NCI-H82 treated with DMSO at 0.1 percent for 48 hours (cell line): Measurements from ENCODE around the gene RIMBP2.
"Not testable (repeated sequence)": the region's sequence is repeated elsewhere in the genome, so short reads cannot be mapped to it uniquely, and the experiment has no call there.

Experiments
- DNase-seq: peaks from one replicate; lab custom pipeline; 2025; ENCODE audit not compliant: unreplicated experiment; lab: John Stamatoyannopoulos, UW

RIMBP2 gene

DNA sequence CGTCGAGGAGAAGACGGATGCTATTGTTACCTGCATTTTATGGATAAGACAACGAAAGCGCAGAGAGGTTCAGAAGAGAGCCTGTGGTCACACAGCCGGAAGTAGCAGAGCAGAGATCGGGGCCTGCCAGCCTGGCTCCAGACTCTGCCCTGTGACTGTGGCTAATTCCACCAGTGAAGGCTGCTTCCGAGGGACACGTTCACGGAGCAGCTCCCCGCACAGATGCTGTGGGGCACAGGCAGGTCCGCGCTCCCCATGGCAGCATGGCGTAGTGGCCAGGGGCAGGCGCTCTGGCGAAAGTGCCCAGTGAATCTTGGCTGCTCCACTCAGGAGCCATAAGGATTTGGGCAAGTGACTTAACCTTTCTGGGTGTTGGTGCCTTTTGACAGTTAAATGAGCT is 9.8 kb downstream of the RIMBP2 start:
- no peak for DNase-seq

GRCh38 chr12:130705178-130705822 is 10.8 kb downstream of the RIMBP2 start:
- DNase-seq: no peak

DNA sequence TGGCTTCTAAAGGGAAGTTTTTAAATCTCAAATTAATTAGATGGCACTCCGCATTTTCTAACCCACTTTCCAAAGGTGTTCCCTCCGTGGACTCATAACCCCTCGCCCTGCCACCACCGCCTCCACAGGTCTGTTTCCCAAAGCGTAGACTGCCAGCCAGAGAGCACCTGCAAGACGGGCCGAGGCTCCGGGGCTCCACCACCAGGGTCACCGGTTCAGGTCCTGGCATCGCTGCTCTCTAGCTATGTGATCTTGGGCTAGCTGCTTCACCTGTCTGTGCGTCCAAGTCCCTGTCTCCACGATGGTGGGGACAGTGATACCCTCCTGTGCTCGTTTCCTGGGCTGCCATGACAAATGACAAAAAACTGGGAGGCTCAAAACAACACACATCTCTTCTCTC is 11.5 kb downstream of the RIMBP2 start:
- DNase-seq: no peak

DNA sequence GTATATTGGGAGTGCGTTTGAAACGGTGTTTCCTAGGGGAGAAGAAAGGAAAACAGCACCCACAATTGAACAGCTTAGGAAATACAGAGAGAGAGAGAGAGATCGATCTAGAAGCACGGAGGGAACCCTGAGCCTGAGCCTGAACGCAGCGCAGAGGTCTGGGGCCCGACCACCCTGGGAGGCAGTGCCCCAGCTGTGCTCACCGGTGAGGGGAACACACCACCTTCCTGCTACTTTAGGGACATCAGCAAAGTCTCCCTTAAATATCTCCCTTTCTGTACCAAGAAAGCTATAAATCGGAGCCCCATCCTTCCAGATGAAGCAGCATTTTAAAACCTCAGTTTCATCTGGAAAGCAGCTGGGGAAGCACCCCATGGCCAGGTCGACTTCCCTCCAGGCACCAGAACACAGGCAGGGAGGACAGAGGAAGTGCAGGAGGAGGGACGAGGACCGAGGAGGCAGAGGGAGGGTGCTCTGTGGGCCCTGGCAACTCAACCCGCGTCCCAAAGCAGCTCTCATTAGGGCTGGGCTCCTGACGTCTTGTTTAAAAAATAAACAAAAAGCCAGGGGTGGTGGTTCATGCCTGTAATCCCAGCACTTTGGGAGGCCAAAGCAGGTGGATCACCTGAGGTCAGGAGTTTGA is 12.2 kb downstream of the RIMBP2 start:
- no peak for DNase-seq

DNA sequence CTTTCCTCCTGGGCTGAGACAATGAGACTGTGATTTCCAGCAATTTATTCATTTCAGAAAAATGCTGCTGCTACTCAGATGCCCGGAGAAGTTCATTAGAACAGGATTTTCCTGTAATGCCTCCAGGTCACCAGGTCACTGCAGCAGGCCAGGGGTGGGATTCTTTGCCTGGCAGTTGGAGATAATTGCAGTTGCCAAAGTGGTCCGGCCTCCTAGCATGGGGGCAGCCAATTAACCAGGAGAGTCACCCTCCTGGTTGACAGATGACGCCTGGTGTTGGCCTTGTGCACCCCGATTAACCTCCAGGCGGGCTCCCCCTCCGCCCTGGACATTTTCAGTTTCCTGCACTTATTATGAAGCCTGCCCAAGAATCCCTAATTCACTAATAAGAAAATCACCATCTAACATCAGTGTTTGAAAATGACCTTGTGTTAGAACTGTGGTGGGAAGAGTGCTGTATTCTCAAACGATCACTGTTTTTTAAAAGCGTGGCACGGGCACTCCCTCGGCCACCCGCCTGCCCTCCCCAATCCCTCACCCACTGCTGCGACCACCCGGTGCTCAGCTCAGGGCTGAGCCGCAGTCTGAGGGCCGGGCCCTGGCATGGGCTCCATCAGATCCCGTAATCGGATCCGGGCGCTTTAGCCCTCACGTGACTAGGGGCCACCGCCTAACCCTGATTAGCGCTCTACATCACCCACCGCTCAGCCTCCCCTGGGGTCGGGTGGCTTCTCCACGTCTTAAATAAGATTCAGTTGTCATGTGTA is 12.9 kb downstream of the RIMBP2 start:
- DNase-seq: peak; percentile 66

- no peak for DNase-seq
Observed at GRCh38 chr12:130701402-130701744, 14.7 kb downstream of the RIMBP2 start.

GRCh38 chr12:130700492-130701401 is 15.4 kb downstream of the RIMBP2 start:
- no peak for DNase-seq

GRCh38 chr12:130698106-130698505 is 18.0 kb downstream of the RIMBP2 start:
- DNase-seq: no peak

GRCh38 chr12:130696379-130697100 is 19.6 kb downstream of the RIMBP2 start:
- no peak for DNase-seq

DNA sequence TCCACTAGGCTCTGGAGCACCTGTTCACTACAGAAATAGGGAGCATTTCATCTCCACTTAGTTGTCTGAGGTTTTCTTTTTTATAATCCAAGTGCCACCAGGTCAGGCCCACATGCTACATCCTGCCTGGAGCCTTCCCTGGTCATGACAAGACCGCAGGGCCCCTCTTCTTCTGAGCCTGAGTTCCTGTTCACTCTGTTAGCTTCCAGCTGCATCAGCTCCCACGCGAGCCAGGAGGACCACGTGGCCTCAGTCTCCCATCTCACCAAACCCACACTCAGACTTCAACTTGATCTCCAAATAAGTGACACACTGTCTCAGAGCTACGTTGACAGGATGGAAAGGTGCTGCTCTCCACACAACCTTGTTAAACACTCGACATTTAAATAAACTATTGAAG is 21.0 kb downstream of the RIMBP2 start:
- no peak for DNase-seq

DNA sequence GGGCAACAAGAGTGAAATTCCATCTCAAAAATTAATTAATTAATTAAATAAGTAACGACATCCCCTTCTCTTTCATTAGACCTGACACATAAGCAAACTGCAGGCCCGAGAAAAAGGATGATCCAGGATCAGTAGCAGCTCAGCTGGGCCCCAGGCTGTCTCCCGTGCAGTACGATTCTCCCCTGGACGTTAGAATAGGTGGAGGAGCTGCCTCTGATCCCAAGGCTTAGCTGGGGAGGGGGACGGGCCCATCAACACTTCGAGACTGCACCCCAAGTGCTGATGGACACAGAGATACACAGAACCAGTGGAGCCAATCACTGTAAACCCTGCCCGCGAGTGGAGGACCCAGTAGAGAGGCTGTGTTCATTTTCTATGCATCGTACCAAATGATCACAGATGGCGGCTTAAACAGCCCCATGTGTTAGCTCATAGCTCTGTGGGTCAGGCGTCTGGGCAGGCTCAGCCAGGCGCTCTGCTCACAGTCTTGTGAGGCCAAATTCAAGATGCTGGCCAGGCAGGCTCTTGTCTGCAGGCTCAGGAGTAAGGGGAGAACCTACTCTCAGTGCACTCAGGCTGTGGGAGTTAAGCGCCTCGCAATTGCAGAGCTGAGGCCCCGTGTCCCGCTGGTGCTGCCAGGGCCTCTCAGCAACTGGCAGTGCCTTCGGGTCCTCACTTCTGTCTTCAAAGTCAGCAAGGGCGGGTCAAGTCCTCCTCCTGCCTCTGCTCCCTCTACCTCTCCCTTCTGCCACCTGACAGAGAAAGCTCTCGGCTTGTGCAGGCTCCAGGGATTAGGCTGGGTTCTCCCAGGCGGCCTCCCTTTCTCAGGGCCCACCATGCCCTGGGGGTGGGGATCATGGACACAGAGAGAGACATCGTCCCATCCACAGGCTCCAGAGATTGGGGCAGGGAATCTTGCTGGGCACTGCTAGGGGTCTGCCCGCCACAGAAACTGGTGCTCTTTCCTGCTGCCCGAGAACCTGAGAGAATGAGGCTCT is 26.4 kb downstream of the RIMBP2 start:
- no peak for DNase-seq

DNA sequence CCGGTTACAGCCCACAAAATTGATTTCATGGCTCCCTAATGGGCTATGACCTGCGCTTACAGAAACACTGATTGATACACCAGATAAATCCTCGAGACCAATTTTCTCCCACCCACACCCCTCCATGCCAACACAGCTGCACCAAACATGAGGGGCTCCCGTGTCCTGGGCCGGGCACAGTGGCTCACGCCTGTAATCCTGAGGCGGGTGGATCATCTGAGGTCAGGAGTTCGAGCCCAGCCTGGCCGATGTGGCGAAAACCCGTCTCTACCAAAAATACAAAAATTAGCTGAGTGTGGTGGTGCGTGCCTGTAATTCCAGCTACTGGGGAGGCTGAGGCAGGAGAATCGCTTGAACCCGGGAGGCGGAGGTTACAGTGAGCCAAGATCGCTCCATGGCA is 27.1 kb downstream of the RIMBP2 start:
- DNase-seq: not testable (repeated sequence)

DNA sequence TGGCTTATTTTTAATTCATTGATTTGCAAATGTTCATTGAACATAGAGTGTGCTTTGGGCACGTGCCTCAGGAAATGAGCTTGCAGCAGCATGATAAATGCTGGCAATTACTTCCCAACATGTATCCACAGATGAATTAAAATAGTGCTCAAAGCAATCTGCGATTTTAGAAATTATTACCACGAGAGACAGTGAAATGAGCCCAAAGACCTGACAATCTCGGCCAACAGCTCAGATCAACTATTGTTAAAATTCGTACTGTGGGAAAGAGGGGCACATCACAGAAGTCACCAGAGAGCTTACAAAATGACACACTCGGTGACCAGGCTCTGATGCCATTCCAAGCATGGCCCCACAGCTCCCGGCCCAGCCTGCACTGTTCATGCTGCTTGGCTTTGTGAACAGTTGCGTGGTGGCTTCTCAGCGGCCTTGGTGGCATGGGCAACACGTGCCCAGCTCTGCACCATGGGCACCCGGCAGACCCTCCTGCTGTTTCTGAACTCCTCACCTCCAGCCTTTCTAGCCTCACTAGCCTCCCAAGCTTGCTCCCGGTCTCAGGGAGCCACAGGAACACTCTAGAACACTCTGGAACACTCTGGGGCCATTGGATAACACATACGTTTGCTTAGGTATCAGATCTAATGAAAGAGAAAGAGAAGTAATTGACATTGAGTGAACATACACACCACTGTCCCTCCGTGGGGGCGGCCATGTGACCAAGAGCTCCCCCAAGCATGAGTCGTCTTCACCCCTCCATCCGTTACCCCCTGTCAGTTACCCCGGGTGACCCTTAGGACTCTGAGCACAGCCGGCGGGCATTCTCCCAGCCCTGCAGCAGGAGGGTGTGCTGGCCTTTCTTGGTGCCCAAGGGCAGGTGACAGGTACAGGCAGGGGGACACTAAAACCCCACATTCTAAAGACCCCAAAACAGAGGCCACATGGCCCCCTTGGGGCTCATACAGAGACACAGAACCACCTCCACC is 28.0 kb downstream of the RIMBP2 start:
- no peak for DNase-seq

DNA sequence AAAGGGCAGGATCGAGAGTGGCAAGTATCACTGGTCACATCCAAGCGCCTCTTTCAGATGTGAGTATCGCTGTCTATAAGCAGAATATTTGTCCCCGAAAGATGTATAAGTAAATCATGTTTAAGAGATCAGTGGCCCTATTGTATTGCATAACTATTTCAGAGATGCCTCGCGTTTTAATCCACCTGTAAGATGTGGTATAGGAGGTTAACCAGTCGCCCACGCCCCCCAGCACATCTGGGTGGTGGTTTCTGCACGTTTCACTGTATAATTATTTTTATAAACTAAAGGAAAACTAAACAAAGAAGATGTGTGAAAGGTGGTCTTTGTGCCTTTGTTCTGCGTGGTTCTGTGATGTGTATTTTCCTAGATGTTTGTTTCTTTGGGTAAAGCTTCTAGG is 28.9 kb downstream of the RIMBP2 start:
- DNase-seq: no peak

DNA sequence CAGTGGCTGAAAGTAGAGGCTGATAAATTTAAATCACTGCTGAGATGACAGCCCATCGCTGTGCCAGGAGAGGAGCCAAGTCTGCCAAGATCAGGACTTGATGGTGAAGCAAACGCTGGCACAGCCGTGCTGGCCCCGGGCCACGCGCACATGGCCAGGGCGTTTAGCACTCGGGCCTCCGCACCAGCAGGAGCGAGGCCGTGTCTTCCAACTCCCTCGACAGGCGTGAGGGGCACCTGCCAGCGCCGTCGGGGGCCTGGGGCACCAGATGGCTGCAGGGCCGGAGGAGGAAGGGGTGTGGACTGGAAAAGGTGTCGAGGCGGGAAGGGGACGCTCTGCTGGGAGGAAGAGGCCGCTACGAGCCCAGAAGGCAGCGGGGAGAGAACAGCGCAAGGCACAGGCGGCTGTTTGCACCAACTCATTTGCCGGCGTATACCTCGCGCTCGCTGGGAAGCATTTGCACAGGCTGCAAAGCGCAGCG is 29.5 kb downstream of the RIMBP2 start:
- no peak for DNase-seq

- no peak for DNase-seq
Observed at GRCh38 chr12:130685850-130686249, 30.2 kb downstream of the RIMBP2 start.

DNA sequence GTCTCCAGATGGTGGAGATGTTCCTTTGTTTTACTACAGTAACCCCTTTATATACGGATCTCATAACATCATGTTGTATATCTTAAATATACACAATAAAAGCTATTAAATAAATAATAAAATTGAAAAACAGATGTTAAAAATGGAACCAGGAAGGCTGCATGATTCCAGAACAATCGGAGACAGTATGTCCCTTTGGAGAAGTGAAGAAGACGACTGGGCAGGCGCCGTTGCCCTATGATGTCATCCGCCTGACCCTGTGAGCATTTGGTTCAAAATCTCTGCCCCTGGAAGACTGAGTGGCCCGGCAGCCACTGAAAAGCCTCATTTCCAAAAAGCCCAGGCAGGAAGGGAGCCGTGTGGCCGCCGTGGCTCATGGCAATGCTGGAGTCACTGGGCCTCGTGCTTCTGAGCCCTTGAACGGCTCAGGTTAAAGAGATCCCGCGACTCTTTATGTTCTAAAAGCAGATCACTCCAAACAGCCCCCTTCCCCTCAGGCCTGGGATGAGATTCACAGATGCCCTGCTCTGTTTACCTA is 30.8 kb downstream of the RIMBP2 start:
- no peak for DNase-seq

- DNase-seq: no peak
Observed at GRCh38 chr12:130683811-130684210, 32.3 kb downstream of the RIMBP2 start.
